SIG-M5 (cell line): Measurements from ENCODE around the gene GSE1.

Experiments
- DNase-seq: peaks from one replicate; lab custom pipeline; 2025; lab: John Stamatoyannopoulos, UW

GSE1 gene

GRCh38 chr16:85620374-85620773 is 7.3 kb downstream of the GSE1 start:
- no peak for DNase-seq

GRCh38 chr16:85621698-85622428 is 8.7 kb downstream of the GSE1 start:
- no peak for DNase-seq

- no peak for DNase-seq
Observed at GRCh38 chr16:85622683-85623082, 9.6 kb downstream of the GSE1 start.

- DNase-seq = no peak
Observed at GRCh38 chr16:85623250-85623649, 10.1 kb downstream of the GSE1 start.

GRCh38 chr16:85623997-85624601 is 11.0 kb downstream of the GSE1 start:
- no peak for DNase-seq

- no peak for DNase-seq
Observed at GRCh38 chr16:85624646-85625045, 11.5 kb downstream of the GSE1 start.

- DNase-seq = no peak
Observed at GRCh38 chr16:85625053-85625452, 11.9 kb downstream of the GSE1 start.

GRCh38 chr16:85625485-85626117 is 12.5 kb downstream of the GSE1 start:
- DNase-seq = no peak

- no peak for DNase-seq
Observed at GRCh38 chr16:85626191-85626981, 13.3 kb downstream of the GSE1 start.

- no peak for DNase-seq
Observed at GRCh38 chr16:85627089-85627488, 14.0 kb downstream of the GSE1 start.

- no peak for DNase-seq
Observed at GRCh38 chr16:85627526-85628264, 14.6 kb downstream of the GSE1 start.

GRCh38 chr16:85628265-85628556 is 15.1 kb downstream of the GSE1 start:
- no peak for DNase-seq

- no peak for DNase-seq
Observed at GRCh38 chr16:85628645-85629044, 15.5 kb downstream of the GSE1 start.

- no peak for DNase-seq
Observed at GRCh38 chr16:85629326-85629725, 16.2 kb downstream of the GSE1 start.

- DNase-seq = no peak
Observed at GRCh38 chr16:85629853-85630252, 16.7 kb downstream of the GSE1 start.

GRCh38 chr16:85631230-85631629 is 18.1 kb downstream of the GSE1 start:
- no peak for DNase-seq

GRCh38 chr16:85631802-85632393 is 18.8 kb downstream of the GSE1 start:
- DNase-seq = no peak

- DNase-seq = no peak
Observed at GRCh38 chr16:85632709-85633437, 19.8 kb downstream of the GSE1 start.

- DNase-seq = no peak
Observed at GRCh38 chr16:85633438-85633743, 20.3 kb downstream of the GSE1 start.

- no peak for DNase-seq
Observed at GRCh38 chr16:85633888-85634287, 20.8 kb downstream of the GSE1 start.
